Peyer's patch (tissue), 4 donors: ENCODE results near the gene GPR162. TPM values are rescaled to one million over a fixed set of nuclear protein-coding genes. Genes with fewer than 3 reads are reported as not detected.
"Not testable (repeated sequence)": the region's sequence is repeated elsewhere in the genome, so short reads cannot be mapped to it uniquely, and the experiment has no call there.

ENCODE experiments used
- DNase-seq, 3 donors: peaks; one replicate each; pipeline ENCODE4 v3.0.0-alpha.2; 2017 to 2019
- H3K27ac ChIP-seq, 4 donors: fragments of 200-600 bp; sonication (generic); one replicate each; pipeline ENCODE4 v1.5.1; 2016 to 2019
- H3K27me3 ChIP-seq, 2 donors: fragments of 200-600 bp; sonication (generic); one replicate each; pipeline ENCODE4 v1.5.1; 2019
- H3K36me3 ChIP-seq, 3 donors: fragments of 200-600 bp; sonication (generic); one replicate each; pipeline ENCODE4 v1.5.1; 2016 to 2019
- H3K4me1 ChIP-seq, 4 donors: fragments of 200-600 bp; sonication (generic); one replicate each; pipeline ENCODE4 v1.5.1; 2016 to 2019
- H3K4me3 ChIP-seq, 4 donors: fragments of 200-600 bp; sonication (generic); 1 replicate in 3 of 4; 2 replicates in 1 of 4; pipeline ENCODE4 v1.5.1; 2016 to 2019; ENCODE audit warnings: mild to moderate bottlenecking in 1 of 4
- H3K9me3 ChIP-seq, 4 donors: fragments of 200-600 bp; sonication (generic); one replicate each; pipeline ENCODE4 v1.5.1; 2016 to 2019; ENCODE audit warnings: mild to moderate bottlenecking in 1 of 4
- POLR2A ChIP-seq, 2 donors: fragments of 450-650 bp; IDR thresholded peaks; one replicate each; pipeline ENCODE4 v1.5.1; 2017; ENCODE audit warnings: antibody characterized with exemption in 2 of 2, mild to moderate bottlenecking in 2 of 2, moderate library complexity in 2 of 2
- total RNA-seq, 4 donors: library from RNA; depleted of rRNA; stranded (reverse); fragments of >200 nt; gene quantifications; one replicate each; pipeline ENCODE4 v1.1.0, GENCODE V29; 2016
- TF ChIP-seq, protein P1 (sequence below), 6 experiments: fragments of 450-650 bp in 4 of 6; fragments of 200-600 bp in 2 of 6; sonication (generic) in 1 of 6; IDR thresholded peaks; one replicate each; pipeline ENCODE4 v1.5.1; 2017 to 2019; ENCODE audit warnings: antibody characterized with exemption in 6 of 6, mild to moderate bottlenecking in 3 of 6, moderate library complexity in 1 of 6

Gene GPR162
- total RNA-seq, 4 donors from 2014 or later, result 2.5 to 11.6 (median 4.1) TPM; not detected in 1

DNA sequence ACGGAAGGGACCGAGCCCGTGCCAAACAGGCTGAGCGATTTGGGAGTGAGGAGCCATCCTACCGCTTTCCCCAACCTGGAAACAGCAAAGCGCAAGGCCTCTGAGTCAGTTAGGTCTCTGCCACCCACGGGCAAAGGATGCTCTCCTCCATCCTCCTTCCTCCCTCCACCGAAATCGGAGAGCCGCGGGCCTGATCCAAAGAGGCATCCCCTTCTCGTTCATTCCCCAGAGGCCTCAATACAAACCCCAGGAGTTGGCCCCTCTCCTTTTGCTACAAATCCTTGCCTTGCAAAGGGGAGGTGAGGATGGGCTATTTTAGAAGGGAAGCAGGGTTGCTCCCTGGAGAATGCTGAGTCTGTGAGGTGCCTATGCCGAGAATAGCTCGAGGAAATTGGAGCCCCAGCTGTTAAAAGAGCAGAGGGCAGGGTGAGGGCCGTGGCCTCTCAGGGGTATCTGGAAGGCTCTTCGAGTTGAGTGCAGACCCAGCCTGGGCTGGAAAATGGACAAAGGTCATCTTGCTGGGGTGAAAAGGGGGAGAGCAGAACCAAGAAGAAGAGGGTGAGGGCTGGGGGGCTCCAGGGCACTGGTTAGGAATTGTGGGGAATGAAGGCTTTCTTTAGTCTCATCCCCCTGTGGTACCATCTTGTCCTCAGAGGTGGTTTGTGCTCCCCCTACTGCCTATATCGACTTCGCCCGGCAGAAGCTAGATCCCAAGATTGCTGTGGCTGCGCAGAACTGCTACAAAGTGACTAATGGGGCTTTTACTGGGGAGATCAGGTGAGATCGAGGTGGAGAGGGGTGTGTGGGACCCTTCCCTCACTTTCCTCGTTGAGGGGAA lies 46.8 kb downstream of the GPR162 start:
- DNase-seq, result no peak
- Histone ChIP-seq H3K27ac (peak overlapping the region; percentile 96 to 100 (median 98)), H3K4me1 (peaks cover 0 to 46% (median 18%) of the 10 kb centered on the region in 4 donors), H3K9me3 (no peaks in the 10 kb centered on the region), H3K4me3 (peak overlapping the region; percentile 93 to 99 (median 96)), H3K36me3 (peaks cover 0 to 50% (median 0%) of the 10 kb centered on the region in 3 donors), H3K27me3 (no peaks in the 10 kb centered on the region)
- TF ChIP-seq, protein P1, sequence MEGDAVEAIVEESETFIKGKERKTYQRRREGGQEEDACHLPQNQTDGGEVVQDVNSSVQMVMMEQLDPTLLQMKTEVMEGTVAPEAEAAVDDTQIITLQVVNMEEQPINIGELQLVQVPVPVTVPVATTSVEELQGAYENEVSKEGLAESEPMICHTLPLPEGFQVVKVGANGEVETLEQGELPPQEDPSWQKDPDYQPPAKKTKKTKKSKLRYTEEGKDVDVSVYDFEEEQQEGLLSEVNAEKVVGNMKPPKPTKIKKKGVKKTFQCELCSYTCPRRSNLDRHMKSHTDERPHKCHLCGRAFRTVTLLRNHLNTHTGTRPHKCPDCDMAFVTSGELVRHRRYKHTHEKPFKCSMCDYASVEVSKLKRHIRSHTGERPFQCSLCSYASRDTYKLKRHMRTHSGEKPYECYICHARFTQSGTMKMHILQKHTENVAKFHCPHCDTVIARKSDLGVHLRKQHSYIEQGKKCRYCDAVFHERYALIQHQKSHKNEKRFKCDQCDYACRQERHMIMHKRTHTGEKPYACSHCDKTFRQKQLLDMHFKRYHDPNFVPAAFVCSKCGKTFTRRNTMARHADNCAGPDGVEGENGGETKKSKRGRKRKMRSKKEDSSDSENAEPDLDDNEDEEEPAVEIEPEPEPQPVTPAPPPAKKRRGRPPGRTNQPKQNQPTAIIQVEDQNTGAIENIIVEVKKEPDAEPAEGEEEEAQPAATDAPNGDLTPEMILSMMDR (IDR thresholded peaks at IDR 0.05), result no peak
- no peak for TF ChIP-seq POLR2A (IDR thresholded peaks at IDR 0.05)

DNA sequence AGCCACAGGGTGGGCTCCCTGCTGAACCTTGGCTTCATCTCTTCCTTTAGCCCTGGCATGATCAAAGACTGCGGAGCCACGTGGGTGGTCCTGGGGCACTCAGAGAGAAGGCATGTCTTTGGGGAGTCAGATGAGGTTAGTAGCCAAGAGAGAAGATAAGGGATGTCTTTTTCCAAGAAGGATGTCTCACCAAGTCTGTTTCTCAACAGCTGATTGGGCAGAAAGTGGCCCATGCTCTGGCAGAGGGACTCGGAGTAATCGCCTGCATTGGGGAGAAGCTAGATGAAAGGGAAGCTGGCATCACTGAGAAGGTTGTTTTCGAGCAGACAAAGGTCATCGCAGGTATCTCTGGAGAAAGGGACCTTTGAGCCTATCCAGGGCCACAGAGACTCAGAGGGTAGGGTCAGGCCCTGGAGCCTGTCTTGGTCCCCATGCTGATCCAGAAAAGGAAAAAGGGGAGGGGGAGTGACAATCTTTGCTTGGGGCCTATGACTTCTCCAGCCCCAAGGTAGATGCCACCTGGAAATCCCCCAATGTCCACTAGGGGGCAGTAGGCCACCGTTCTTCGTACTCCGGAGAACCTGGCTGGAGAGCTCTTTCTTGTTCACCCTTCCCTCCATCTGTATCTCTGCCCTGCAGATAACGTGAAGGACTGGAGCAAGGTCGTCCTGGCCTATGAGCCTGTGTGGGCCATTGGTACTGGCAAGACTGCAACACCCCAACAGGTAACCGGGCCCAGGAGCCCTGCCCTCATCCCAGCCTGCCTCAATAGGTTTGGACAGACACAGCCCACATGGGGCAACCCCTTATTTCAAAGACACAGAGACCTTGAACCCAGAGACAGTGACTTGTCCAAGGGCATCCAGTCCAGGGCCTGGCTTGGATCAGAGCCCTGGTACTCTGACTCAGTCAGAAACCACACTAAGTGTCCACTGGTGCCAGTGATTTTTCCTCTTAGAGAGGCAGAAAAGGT lies 47.7 kb downstream of the GPR162 start:
- Histone ChIP-seq H3K4me1 (peaks cover 0 to 54% (median 22%) of the 10 kb centered on the region in 4 donors), H3K27ac (peak overlapping the region; percentile 41 to 98 (median 97))

DNA sequence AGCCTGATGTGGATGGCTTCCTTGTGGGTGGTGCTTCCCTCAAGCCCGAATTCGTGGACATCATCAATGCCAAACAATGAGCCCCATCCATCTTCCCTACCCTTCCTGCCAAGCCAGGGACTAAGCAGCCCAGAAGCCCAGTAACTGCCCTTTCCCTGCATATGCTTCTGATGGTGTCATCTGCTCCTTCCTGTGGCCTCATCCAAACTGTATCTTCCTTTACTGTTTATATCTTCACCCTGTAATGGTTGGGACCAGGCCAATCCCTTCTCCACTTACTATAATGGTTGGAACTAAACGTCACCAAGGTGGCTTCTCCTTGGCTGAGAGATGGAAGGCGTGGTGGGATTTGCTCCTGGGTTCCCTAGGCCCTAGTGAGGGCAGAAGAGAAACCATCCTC lies 48.7 kb downstream of the GPR162 start:
- H3K4me3 ChIP-seq, H3K27me3 ChIP-seq, DNase-seq, H3K9me3 ChIP-seq: not testable (repeated sequence)
- Histone ChIP-seq H3K36me3 (peaks cover 0 to 32% (median 0%) of the 10 kb centered on the region in 3 donors), H3K27ac (peak overlapping the region in 2 of 4 donors; percentile 41 to 98), H3K4me1 (peaks cover 0 to 57% (median 22%) of the 10 kb centered on the region in 4 donors)

More for the DNA sequence above, 47.7 kb downstream of the GPR162 start:
- peaks cover 0 to 41% (median 0%) of the 10 kb centered on the region in 3 donors for H3K36me3 ChIP-seq
- DNase-seq, result peak; percentile 79 to 94 (median 86)
- H3K9me3 ChIP-seq, result no peaks in the 10 kb centered on the region
- H3K4me3 ChIP-seq, result peak overlapping the region in 3 of 4 donors; percentile 93 to 99 (median 95)
- TF ChIP-seq POLR2A (IDR thresholded peaks at IDR 0.05), result no peak
- TF ChIP-seq, protein P1 (IDR thresholded peaks at IDR 0.05), result peak; percentile 84 to 97 (median 90)
- H3K27me3 ChIP-seq, result no peaks in the 10 kb centered on the region

DNA sequence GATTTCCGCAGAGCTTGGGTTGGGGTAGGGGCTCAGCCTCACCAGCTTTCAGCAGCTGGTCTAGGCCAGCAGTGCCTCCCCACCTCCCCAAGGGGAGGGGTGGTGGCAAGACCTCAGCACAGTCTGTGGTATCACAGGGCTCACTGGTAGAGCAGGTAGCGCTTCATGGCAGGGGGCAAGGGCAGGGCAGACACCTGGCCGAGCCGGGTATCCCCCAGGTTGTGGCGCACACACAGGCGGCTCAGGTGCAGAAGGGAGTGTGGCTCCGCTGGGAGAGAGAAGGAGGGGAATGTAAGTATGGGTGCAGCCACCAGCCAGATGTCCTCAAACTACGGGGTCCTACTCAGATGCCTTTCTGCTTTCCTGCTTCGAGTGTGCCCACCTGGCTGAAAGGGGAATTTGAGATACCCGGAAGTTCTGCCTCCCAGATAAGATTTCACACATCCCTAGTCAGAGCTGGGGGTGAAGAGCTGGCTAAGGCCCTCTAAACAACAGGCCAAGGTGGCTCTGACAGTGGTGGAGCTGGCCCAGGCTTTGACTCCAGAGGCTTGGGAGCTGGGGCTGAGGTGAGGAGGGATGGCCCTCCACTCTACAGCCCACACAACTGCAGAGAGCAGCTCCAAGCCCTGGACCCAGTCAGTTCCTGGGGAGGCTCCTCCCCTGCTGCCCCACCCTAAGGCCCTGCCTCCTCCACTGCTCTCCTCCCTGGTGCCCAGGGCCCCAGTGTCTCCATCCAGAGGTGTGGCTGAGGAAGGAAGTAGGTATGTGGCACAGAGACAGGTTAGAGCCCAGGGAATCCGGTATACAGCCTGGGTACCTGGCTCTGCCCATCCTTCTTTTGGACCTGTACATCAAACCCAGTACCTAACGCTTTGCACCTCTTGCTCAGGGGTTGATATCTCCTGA lies 49.7 kb downstream of the GPR162 start:
- peaks cover 0 to 24% (median 0%) of the 10 kb centered on the region in 3 donors for H3K36me3 ChIP-seq
- TF ChIP-seq POLR2A (IDR thresholded peaks at IDR 0.05), result no peak
- TF ChIP-seq, protein P1 (IDR thresholded peaks at IDR 0.05), result no peak
- H3K4me3 ChIP-seq, result peak overlapping the region in 3 of 4 donors; percentile 75 to 79 (median 75)
- H3K9me3 ChIP-seq, result no peaks in the 10 kb centered on the region
- DNase-seq, result peak in 2 of 3 donors; percentile 77 to 86
- H3K27me3 ChIP-seq, result no peaks in the 10 kb centered on the region
- H3K27ac ChIP-seq, result peak overlapping the region; percentile 77 to 86 (median 82)
- peaks cover 0 to 57% (median 22%) of the 10 kb centered on the region in 4 donors for H3K4me1 ChIP-seq
